ENCODE measurements around the gene LRIF1. TPM values are rescaled to one million over a fixed set of nuclear protein-coding genes. Genes with fewer than 3 reads are reported as not detected.
A peak's percentile ranks its signal among the peaks of the same experiment; 100 is the strongest.
"Not testable (repeated sequence)": the region's sequence is repeated elsewhere in the genome, so short reads cannot be mapped to it uniquely, and the experiment has no call there.

Gene LRIF1, protein sequence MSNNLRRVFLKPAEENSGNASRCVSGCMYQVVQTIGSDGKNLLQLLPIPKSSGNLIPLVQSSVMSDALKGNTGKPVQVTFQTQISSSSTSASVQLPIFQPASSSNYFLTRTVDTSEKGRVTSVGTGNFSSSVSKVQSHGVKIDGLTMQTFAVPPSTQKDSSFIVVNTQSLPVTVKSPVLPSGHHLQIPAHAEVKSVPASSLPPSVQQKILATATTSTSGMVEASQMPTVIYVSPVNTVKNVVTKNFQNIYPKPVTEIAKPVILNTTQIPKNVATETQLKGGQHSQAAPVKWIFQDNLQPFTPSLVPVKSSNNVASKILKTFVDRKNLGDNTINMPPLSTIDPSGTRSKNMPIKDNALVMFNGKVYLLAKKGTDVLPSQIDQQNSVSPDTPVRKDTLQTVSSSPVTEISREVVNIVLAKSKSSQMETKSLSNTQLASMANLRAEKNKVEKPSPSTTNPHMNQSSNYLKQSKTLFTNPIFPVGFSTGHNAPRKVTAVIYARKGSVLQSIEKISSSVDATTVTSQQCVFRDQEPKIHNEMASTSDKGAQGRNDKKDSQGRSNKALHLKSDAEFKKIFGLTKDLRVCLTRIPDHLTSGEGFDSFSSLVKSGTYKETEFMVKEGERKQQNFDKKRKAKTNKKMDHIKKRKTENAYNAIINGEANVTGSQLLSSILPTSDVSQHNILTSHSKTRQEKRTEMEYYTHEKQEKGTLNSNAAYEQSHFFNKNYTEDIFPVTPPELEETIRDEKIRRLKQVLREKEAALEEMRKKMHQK
- polyA plus RNA-seq (2013) = 20.1 TPM

DNA sequence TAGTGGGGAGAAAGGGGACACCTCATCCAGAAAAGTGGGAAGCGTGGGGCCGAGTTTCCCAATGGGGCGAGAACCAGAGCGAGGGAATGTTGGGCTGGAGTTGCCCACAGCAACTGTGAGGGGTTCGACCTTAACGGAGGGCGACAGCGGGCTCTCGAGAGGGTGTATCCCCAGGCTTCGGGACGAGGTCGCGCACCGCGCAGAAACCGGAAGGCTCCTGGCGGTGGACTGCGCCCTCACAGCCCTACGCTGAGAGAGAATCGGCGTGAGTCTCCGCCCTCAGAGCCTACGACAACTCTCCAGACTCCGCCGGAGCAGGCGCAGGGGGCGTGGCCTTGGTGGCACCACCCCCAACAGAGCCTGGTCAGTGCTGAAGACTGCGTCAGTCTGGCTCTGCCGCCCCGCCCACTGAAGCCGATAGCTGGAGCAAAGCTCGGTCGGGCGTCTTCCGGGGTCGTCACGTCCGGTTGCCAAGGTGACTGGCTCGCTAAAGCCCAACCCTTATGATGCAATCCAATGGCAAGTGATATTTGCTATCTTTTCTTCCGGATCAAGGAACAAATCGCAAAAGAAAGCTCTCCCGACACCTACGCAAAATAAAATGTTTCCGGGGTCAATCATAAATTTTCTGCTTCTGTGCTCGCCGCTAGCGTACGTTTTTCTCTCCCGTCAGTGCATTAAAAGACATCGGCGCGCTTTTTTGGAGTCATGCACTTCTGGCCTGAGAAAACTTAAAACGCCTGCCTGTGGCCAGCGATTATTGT, at the start of gene LRIF1:
Gene LRIF1 (minus strand): TSS at position 232 of the 764 bp plus-strand sequence. CDS start 234 bp downstream, outside the sequence.
- DNase-seq = peak; percentile 100
- under 1% methylated on average over 54 of the region's 54 CpGs for WGBS (ENCODE audit: insufficient coverage)
- H3K9me3 ChIP-seq (ENCODE audit: control extremely low read depth in 1 of 5, control insufficient read depth in 4 of 5, insufficient read depth in 2 of 5, low read depth in 1 of 5, low read length in 4 of 5) = peaks cover 9 to 42% (median 14%) of the 10 kb centered on the region in 5 experiments

DNA sequence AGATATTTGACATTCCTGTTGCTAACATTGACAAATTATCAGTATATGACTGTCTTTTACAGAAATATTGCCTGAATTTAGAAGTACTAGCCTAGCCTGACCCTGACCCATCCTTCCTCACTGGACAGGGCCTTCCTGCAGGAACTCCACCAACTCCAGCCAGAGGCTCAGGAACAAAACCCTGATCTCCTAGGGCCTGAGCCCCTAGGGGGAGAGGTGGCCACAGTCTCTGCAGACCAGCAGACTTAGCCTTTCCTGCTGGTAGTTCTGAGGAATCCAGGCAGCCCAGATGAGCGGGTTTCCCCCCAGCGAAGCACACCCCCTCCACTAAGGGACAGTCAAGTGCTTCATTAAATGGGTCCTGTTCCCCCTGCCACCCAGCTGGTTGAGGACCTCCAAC, 44.3 kb upstream of the LRIF1 start:
- H3K4me3 ChIP-seq (ENCODE audit: control insufficient read depth in 1 of 7, extremely low read depth in 1 of 7, insufficient read depth in 4 of 7, low read depth in 2 of 7, low read length in 6 of 7) = no peak overlapping the region
- CTCF ChIA-PET = no interaction called here
- H3K9me3 ChIP-seq (ENCODE audit: control extremely low read depth in 1 of 5, control insufficient read depth in 4 of 5, insufficient read depth in 2 of 5, low read depth in 1 of 5, low read length in 4 of 5) = peaks cover 0 to 16% (median 4%) of the 10 kb centered on the region in 5 experiments
- H3K27ac ChIP-seq (ENCODE audit: insufficient read depth in 1 of 2, low read depth in 1 of 2, low read length in 2 of 2, poor library complexity in 1 of 2, severe bottlenecking in 2 of 2) = no peak overlapping the region
- no peaks in the 10 kb centered on the region for H3K4me1 ChIP-seq (ENCODE audit: control extremely low read depth in 1 of 4, control insufficient read depth in 4 of 4, insufficient read depth in 4 of 4, low read length in 3 of 4)
- no peak for DNase-seq
- 83% methylated on average over 1 of the region's 2 CpGs for WGBS (ENCODE audit: insufficient coverage)
- H3K36me3 ChIP-seq (ENCODE audit: control insufficient read depth in 4 of 4, insufficient read depth in 4 of 4, low read length in 3 of 4) = no peaks in the 10 kb centered on the region
- peaks cover 0 to 2% (median 0%) of the 10 kb centered on the region in 5 experiments for H3K27me3 ChIP-seq (replicated peaks in 2 of 5; ENCODE audit: control insufficient read depth in 4 of 5, insufficient read depth in 5 of 5, low read length in 4 of 5)
- POLR2A ChIA-PET = no interaction called here

More for the DNA sequence above, at the start of gene LRIF1:
- peaks cover 7 to 16% (median 10%) of the 10 kb centered on the region in 4 experiments for H3K4me1 ChIP-seq (ENCODE audit: control extremely low read depth in 1 of 4, control insufficient read depth in 4 of 4, insufficient read depth in 4 of 4, low read length in 3 of 4)
- H3K36me3 ChIP-seq (ENCODE audit: control insufficient read depth in 4 of 4, insufficient read depth in 4 of 4, low read length in 3 of 4) = peaks cover 4 to 14% (median 8%) of the 10 kb centered on the region in 4 experiments
- POLR2A ChIA-PET = interaction anchor here (0.6 kb wide), 1 partner anchor 652 kb away, joined by 3 read pairs; no protein-coding TSS in a partner anchor
- H3K27me3 ChIP-seq (replicated peaks in 2 of 5; ENCODE audit: control insufficient read depth in 4 of 5, insufficient read depth in 5 of 5, low read length in 4 of 5) = peaks cover 0 to 9% (median 6%) of the 10 kb centered on the region in 5 experiments
- peak within 1 kb of the TSS; percentile 97 to 99 for H3K27ac ChIP-seq (ENCODE audit: insufficient read depth in 1 of 2, low read depth in 1 of 2, low read length in 2 of 2, poor library complexity in 1 of 2, severe bottlenecking in 2 of 2)
- H3K4me3 ChIP-seq (ENCODE audit: control insufficient read depth in 1 of 7, extremely low read depth in 1 of 7, insufficient read depth in 4 of 7, low read depth in 2 of 7, low read length in 6 of 7) = peak within 1 kb of the TSS; percentile 66 to 92 (median 84)
- CTCF ChIA-PET = interaction anchor here (0.7 to 1.2 kb wide), 2 partner anchors 30 to 176 kb away, joined by 3 read pairs; no protein-coding TSS in a partner anchor

DNA sequence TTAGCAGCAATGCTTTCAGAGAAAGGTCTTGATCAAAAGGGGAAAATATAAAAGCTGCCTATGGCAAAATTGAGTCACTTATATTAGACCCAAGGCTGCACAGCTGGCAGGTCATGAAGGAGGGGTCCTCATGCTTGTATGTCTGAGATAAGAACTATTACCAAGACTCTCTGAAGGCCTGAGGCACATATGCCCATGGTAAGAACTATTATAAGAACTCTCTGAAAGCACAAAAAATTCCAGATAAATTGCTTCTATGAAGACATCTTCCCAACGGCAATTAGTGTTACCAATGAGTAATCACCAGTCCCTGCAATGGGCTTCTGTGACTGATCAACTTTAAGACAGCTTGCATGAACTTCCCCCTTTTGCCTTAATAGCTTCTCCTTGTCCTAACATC, 42.8 kb upstream of the LRIF1 start:
- Histone ChIP-seq H3K27ac (ENCODE audit: insufficient read depth in 1 of 2, low read depth in 1 of 2, low read length in 2 of 2, poor library complexity in 1 of 2, severe bottlenecking in 2 of 2) (no peak overlapping the region), H3K4me3 (ENCODE audit: control insufficient read depth in 1 of 7, extremely low read depth in 1 of 7, insufficient read depth in 4 of 7, low read depth in 2 of 7, low read length in 6 of 7) (no peak overlapping the region), H3K9me3 (ENCODE audit: control extremely low read depth in 1 of 5, control insufficient read depth in 4 of 5, insufficient read depth in 2 of 5, low read depth in 1 of 5, low read length in 4 of 5) (peaks cover 0 to 16% (median 4%) of the 10 kb centered on the region in 5 experiments), H3K4me1 (ENCODE audit: control extremely low read depth in 1 of 4, control insufficient read depth in 4 of 4, insufficient read depth in 4 of 4, low read length in 3 of 4) (no peaks in the 10 kb centered on the region), H3K36me3 (ENCODE audit: control insufficient read depth in 4 of 4, insufficient read depth in 4 of 4, low read length in 3 of 4) (no peaks in the 10 kb centered on the region), H3K27me3 (replicated peaks in 2 of 5; ENCODE audit: control insufficient read depth in 4 of 5, insufficient read depth in 5 of 5, low read length in 4 of 5) (peaks cover 0 to 2% (median 0%) of the 10 kb centered on the region in 5 experiments)
- POLR2A ChIA-PET = no interaction called here
- no peak for DNase-seq
- CTCF ChIA-PET = no interaction called here
- 100% methylated on average over 1 of the region's 1 CpG for WGBS (ENCODE audit: insufficient coverage)

DNA sequence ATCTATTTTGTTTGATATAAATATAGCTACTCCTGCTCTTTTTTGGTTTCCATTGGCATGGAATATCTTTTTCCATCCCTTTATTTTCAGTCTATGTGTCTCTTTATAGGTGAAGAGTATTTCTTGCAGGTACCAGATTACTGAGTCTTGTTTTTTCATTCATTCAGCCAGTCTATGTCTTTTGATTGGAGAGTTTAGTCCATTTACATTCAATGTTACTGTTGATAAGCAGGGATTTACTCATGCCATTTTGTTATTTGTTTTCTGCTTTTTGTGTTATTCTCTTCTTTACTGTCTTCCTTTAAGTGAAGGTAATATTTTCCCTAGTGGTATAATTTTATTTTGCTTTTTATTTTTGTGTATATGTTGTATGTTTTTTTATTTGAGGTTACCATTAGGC, 35.9 kb upstream of the LRIF1 start:
- H3K27ac ChIP-seq (ENCODE audit: insufficient read depth in 1 of 2, low read depth in 1 of 2, low read length in 2 of 2, poor library complexity in 1 of 2, severe bottlenecking in 2 of 2); H3K4me1 ChIP-seq (ENCODE audit: control extremely low read depth in 1 of 4, control insufficient read depth in 4 of 4, insufficient read depth in 4 of 4, low read length in 3 of 4); DNase-seq; POLR2A ChIA-PET; H3K36me3 ChIP-seq (ENCODE audit: control insufficient read depth in 4 of 4, insufficient read depth in 4 of 4, low read length in 3 of 4); H3K4me3 ChIP-seq (ENCODE audit: control insufficient read depth in 1 of 7, extremely low read depth in 1 of 7, insufficient read depth in 4 of 7, low read depth in 2 of 7, low read length in 6 of 7); H3K9me3 ChIP-seq (ENCODE audit: control extremely low read depth in 1 of 5, control insufficient read depth in 4 of 5, insufficient read depth in 2 of 5, low read depth in 1 of 5, low read length in 4 of 5); CTCF ChIA-PET: not testable (repeated sequence)
- H3K27me3 ChIP-seq (replicated peaks in 2 of 5; ENCODE audit: control insufficient read depth in 4 of 5, insufficient read depth in 5 of 5, low read length in 4 of 5) = peaks cover 0 to 12% (median 2%) of the 10 kb centered on the region in 5 experiments

DNA sequence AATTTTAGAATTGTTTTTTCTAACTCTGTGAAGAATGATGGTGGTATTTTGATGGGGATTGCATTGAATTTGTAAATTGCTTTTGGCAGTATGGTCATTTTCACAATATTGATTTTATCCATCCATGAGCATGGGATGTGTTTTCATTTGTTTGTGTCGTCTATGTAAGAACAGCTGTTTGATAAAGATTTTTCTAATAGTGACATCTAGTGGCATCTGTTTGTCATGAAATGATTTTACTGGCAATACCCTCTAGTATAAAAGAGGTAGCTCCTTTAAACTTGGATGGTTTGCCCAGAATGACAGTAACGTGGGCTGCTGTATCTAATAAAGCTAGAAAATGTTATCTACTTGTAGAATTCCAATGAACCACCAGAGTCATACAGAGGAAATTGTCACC, 28.6 kb upstream of the LRIF1 start:
- H3K4me1 ChIP-seq (ENCODE audit: control extremely low read depth in 1 of 4, control insufficient read depth in 4 of 4, insufficient read depth in 4 of 4, low read length in 3 of 4); H3K4me3 ChIP-seq (ENCODE audit: control insufficient read depth in 1 of 7, extremely low read depth in 1 of 7, insufficient read depth in 4 of 7, low read depth in 2 of 7, low read length in 6 of 7); H3K9me3 ChIP-seq (ENCODE audit: control extremely low read depth in 1 of 5, control insufficient read depth in 4 of 5, insufficient read depth in 2 of 5, low read depth in 1 of 5, low read length in 4 of 5); POLR2A ChIA-PET; H3K27me3 ChIP-seq (replicated peaks in 2 of 5; ENCODE audit: control insufficient read depth in 4 of 5, insufficient read depth in 5 of 5, low read length in 4 of 5); H3K36me3 ChIP-seq (ENCODE audit: control insufficient read depth in 4 of 4, insufficient read depth in 4 of 4, low read length in 3 of 4); H3K27ac ChIP-seq (ENCODE audit: insufficient read depth in 1 of 2, low read depth in 1 of 2, low read length in 2 of 2, poor library complexity in 1 of 2, severe bottlenecking in 2 of 2): not testable (repeated sequence)
- peak; percentile 25 to 53 (median 49) for DNase-seq
- CTCF ChIA-PET = interaction anchor here (0.8 to 3.4 kb wide), 5 partner anchors 12 to 212 kb away, joined by 3 to 16 read pairs (median 4); no protein-coding TSS in a partner anchor
- WGBS (ENCODE audit: insufficient coverage) = no CpG with 5 or more reads among the region's 2 CpGs

DNA sequence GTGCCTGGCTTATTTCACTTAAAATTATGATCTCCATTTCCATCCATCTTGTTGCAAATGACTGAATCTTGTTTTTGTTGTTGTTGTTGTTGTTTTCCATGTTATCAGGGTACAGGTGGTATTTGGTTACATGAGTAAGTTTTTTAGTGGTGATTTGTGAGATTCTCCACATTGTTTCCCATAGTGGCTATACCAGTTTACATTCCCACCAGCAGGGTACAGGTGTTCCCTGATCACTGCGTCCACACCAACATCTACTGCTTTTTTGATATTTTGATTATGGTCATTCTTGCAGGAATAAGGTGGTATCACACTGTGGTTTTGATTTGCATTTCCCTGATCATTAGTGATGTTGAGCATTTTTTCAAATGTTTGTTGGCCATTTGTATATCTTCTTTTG, 27.6 kb upstream of the LRIF1 start:
- H3K4me3 ChIP-seq (ENCODE audit: control insufficient read depth in 1 of 7, extremely low read depth in 1 of 7, insufficient read depth in 4 of 7, low read depth in 2 of 7, low read length in 6 of 7); H3K27ac ChIP-seq (ENCODE audit: insufficient read depth in 1 of 2, low read depth in 1 of 2, low read length in 2 of 2, poor library complexity in 1 of 2, severe bottlenecking in 2 of 2); H3K36me3 ChIP-seq (ENCODE audit: control insufficient read depth in 4 of 4, insufficient read depth in 4 of 4, low read length in 3 of 4); H3K9me3 ChIP-seq (ENCODE audit: control extremely low read depth in 1 of 5, control insufficient read depth in 4 of 5, insufficient read depth in 2 of 5, low read depth in 1 of 5, low read length in 4 of 5); DNase-seq; H3K4me1 ChIP-seq (ENCODE audit: control extremely low read depth in 1 of 4, control insufficient read depth in 4 of 4, insufficient read depth in 4 of 4, low read length in 3 of 4); POLR2A ChIA-PET; H3K27me3 ChIP-seq (replicated peaks in 2 of 5; ENCODE audit: control insufficient read depth in 4 of 5, insufficient read depth in 5 of 5, low read length in 4 of 5): not testable (repeated sequence)
- 100% methylated on average over 1 of the region's 1 CpG for WGBS (ENCODE audit: insufficient coverage)
- CTCF ChIA-PET = interaction anchor here (3.4 kb wide), 1 partner anchor 211 kb away, joined by 16 read pairs; no protein-coding TSS in a partner anchor
